Activated CD8-positive, alpha-beta memory T cell treated with anti-CD3 and anti-CD28 coated beads, Interleukin-2, amount 50 U/mL, for 1 hour (primary cell): Measurements from ENCODE around the gene VAC14.
"Not testable (repeated sequence)": the region's sequence is repeated elsewhere in the genome, so short reads cannot be mapped to it uniquely, and the experiment has no call there.

Experiments used
- DNase-seq: peaks from one replicate; pipeline ENCODE4 v3.0.0-alpha.2; 2020; ENCODE audit errors: extremely low read depth

Gene VAC14

DNA sequence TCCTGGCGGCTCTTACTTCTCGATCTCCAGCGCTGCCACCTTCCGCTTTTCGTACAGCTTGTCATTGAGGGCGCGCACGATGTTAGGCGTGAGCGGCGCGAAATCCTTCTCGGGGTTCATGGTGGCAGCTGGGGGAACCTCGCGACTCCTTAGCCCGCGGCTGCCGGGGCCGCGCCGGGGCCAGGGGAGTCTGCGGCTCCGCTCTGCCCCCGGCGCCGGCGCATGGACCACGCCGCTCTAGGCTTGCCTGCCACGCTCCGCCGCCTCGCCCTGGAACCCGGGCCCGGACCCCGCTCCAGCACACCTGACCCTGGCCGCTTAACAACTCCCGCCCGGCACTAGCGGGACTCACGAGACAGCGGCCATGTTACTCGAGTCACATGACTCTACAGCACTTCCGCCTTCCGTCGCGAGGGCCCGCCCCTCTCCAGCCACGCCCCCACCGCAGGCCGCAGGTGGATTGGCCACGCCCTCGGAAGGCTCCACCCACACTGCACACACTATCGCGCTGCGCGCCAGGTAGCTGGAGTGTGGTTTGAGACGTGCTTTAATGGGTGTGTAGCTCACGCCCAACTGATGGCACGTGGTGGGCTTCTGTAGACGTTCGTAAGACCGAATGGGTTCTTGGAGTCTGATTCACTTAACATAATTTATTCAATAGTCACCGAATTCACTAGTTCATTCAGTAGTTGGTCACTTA lies at the start of gene VAC14:
Gene VAC14, minus strand, starts transcription at position 378 of the 700 bp plus-strand sequence. Its CDS starts 258 bp downstream, at position 120.
- peak; percentile 90 for DNase-seq

GRCh38 chr16:70823498-70824118 lies 22.6 kb upstream of the VAC14 start:
- not testable (repeated sequence) for DNase-seq

DNA sequence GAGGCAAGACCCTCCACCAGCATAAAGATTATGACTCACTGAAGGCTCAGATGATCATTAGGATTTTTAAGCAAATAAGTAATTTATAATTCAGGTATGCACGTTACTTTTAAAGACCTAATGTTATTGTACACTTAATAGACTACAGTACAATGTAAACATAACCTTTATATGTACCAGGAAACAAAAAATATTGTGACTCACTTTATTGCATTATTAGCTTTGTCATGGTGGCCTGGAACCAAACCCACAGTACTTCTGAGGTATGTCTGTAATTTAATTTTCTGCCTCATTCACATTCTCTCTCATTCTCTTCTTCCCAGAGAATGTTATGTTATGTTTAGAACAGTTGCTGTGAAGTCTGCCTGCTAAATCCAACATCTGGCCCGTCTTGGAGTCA lies 21.8 kb upstream of the VAC14 start:
- DNase-seq = not testable (repeated sequence)

- DNase-seq = not testable (repeated sequence)
Observed at GRCh38 chr16:70818088-70818487, 17.1 kb upstream of the VAC14 start.

- DNase-seq = no peak
Observed at GRCh38 chr16:70809392-70810060, 8.6 kb upstream of the VAC14 start.

DNA sequence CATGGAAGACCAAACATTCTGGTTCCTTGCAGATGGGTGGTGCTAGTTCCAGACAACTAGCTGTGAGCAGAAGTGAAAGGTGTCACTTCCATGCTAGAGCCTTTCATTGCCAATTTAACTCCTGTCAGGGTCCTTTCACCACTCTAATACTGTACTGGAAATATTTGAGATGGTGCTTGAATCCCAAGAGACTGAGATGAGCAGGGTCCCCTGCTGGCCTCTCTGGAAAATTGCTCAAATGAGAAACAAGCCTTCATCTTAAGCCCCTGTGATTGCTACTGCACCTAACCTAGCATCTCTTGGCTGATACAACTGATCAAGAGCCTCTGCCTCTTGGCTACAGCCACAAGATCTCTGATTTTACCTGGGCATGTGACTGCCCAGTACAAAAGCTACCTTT lies 7.4 kb upstream of the VAC14 start:
- no peak for DNase-seq

- no peak for DNase-seq
Observed at GRCh38 chr16:70805787-70806186, 4.8 kb upstream of the VAC14 start.

DNA sequence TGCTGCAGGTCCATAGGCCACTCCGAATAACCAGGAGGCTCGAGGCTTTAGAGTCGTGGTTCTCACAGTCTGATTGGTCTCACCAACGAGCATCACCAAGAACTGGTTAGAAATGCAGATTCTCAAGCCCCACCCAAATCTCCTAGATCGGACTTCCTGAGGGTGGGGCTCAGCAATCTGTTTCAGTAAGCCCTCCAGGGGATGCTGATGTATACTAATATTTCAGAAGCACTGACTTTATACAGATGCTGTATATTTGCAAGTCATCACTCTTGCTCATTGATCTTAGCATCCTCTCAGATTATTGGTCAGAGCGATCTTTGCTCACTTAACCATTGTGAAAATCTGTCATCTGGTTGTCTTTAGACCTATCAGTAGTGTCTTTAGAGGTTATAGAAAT lies 4.4 kb upstream of the VAC14 start:
- DNase-seq = no peak

DNA sequence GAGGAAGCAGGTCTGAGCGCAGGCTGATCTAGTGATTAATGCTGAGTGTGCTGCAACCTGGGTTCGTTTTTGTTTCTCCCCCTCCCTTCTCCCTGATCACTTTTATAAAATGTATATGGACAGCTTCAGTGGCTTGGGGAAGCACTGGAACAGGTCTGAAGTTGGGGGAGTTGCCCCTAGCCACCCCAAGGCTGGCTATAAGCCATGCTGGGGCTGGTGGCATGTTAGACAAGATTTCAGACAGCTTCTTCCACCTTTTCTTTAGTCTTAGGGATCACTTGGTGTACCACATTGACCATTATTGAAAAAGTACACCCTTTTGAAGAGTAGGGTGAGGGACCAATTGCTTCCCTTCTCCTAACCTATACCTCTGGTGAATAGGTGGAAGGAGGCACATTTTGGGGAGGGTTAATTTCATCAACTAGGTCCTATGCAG lies 3.8 kb upstream of the VAC14 start:
- DNase-seq = no peak

DNA sequence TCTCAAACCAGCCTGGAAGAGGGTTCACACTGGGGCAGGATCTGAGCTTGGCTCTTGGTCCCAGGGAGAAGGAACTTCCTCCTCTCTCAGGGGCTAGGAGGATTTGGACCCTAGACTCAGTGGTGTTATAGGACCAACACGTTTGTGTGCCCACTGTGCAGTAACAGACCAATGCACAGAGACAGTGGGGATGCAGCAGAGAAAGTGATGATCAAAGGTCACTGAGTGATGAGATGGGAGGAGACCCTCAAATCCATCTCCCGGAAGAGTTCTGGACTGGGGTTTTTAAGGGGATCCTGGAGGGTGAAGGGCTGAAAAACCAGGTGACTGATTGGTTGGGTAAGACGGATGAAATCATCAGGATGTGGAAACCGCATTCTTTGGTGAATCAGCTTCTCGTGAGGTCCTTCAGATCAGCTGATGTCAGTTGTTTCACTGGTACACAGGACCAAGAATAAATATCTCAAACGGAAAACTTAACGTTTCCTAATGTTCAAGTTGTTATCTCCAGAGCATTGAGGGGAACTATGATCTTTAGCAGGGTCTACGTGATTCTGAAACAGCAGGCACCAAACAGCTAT lies 3.3 kb upstream of the VAC14 start:
- DNase-seq = no peak

DNA sequence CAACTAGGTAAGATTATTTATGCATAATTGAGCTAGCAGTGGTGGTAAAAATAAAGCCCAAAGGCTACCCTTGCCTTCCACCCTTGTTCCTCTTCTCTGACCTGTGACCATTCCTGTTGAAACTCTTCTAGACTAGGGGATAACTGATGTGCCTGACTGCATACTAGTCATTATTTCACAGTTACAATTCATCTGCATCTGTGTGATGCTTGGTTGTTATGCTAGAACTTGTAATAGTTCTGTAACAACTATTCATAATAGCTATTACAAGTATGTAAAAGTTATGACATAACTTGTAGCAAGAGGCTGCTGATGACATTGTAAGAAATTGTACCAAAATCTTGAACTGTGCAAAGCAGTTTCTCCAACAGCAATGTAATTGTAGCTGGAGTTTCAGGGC lies 2.4 kb upstream of the VAC14 start:
- no peak for DNase-seq

DNA sequence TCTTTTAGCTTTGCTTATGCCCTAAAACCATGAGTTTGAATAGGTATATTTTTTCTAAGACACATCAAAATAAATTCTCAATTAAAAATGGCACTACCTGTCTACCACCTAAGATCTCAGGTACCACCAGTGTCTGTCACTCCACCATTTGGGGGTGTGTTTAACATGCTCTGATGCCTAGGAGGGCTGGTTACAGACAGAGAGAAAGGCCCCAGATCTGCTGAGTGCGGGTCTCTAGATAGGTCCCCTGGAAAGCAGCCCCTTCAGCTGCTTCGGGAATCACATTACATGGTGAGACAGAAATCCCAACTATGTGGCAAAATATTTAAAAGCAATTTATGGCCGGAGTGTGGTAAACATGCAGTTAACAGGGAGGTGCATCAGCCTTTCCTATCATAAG lies 653 bp upstream of the VAC14 start:
- DNase-seq = no peak

- DNase-seq = no peak
Observed at GRCh38 chr16:70800311-70800710, 647 bp downstream of the VAC14 start.

- DNase-seq = no peak
Observed at GRCh38 chr16:70796301-70796700, 4.7 kb downstream of the VAC14 start.

GRCh38 chr16:70795296-70795912 lies 5.6 kb downstream of the VAC14 start:
- DNase-seq = no peak

GRCh38 chr16:70793851-70794502 lies 7.0 kb downstream of the VAC14 start:
- no peak for DNase-seq

DNA sequence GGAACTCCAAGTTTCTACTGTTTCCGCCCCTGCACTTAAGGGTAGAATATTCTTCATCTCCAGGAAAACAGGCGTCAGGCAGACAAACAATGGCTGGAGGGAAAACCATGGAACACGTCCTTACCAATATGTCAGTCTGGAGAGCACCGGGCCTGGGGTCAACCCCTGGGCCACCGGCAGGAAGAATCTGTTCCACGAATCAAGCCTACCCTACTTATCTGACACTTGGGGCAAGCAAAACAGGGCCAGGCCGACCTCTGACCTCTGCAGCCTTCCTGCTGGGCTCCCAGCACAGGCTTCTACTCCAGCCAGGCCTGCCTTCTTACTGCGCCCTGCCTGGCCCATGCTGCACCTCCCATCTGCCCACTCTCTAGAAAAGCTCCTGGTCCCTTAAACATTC lies 10.1 kb downstream of the VAC14 start:
- DNase-seq = no peak

DNA sequence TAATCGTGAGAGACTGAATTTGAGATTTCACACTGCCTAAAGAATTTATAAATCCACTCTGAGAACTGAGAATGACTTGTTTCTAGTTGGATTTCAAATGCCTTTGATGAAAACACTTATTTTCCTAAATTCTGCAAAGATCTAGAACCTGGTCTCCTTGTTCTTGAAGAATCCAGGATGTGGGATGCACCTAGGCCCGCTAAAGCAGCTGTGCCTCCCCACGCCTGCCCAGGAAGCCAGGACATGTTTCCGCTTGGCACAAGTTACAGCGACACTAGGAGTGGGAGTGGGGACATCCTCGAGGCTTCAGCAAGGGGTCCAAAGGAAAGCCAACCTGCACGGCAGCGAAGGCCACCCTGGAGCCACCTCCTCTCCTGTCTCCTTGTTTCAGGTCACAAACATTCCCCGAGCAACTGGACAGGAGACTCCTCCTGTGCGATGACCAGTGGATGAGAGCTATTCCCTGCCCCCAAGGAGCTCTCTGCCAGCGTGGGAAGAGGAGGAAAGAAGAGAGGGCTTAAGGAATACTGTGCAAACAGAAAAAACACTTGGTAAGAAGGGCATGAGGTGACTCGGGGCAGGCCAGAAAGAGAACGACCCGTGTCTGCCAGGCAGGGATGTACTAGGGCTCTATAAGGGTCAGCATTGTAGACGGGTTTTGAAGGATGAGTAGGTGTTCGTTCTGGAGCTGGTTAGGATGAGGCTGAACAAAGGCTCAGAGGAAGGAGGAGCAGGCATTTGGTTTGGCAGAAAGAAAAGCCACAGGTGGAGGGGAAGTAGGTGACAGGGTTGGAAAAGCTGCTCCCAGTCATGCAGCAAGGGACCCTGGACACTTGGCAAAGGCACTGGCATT lies 11.1 kb downstream of the VAC14 start:
- no peak for DNase-seq

DNA sequence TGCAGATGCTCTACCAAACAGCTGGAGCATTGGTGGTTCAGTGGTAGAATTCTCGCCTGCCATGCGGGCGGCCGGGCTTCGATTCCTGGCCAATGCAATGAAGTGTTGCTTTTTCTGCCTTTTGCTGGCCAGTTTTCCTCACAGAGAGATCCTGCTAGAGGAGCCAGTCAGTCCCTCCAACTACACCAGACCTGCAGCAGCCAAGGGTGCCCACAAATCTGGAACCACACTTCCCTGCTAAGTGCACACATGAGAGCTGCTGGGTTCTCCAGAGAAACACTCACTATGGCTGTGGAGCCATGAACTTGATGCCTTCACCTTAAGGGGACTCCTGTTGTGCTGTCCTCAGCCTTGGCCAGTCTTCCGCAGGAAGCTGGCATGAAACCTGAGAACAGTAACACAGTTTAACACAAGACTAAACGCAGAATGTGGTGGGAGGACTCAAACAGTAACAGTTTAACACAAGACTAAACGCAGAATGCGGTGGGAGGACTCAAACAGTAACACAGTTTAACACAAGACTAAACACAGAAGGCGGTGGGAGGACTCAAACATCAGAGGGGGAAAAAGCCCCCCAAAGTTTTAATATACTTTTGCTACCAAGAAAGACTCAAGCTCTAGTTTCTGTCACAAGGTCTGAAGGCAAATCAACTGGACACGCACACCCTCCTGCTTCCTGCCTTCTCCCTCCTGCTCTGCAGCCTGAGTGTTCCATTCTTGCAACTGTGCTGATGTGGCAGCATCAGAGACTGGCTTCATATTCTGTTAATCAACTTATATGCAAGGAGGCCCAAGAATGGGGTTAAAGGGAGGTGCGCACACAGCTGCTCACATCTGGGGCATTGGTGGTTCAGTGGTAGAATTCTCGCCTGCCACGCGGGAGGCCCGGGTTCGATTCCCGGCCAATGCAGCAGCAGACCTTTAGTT lies 12.0 kb downstream of the VAC14 start:
- DNase-seq = no peak
